A549 (cell line): ENCODE data around the gene PIAS4. TPM values are rescaled to one million over a fixed set of nuclear protein-coding genes. Genes with fewer than 3 reads are reported as not detected.

ENCODE experiments used
- ATAC-seq, 2 experiments: fragments of 200-7000 bp in 1 of 2; fragments of >200 bp in 1 of 2; cut with Nextera tagmentation in 1 of 2; cut with Tn5 transposase in 1 of 2; 3 replicates each; pipeline versions ENCODE4 v1.8.0 to v1.9.1; 2018 to 2020; ENCODE audit warnings: mild to moderate bottlenecking in 1 of 2, moderate library complexity in 1 of 2
- CTCF ChIA-PET: fragments of 300-600 bp; sonication (Branson Sonifier 250); formaldehyde crosslinking; extraction: SDS; loops from one replicate; lab custom pipeline; 2021; ENCODE audit warnings: antibody characterized with exemption, inconsistent platforms; lab: Yijun Ruan, JAX
- POLR2A ChIA-PET: fragments of 350-600 bp; formaldehyde crosslinking; extraction: SDS; loops from one replicate; lab custom pipeline; 2021; ENCODE audit warnings: antibody characterized with exemption, inconsistent platforms; lab: Yijun Ruan, JAX
- DNase-seq, 2 experiments: peaks; one replicate each; pipeline versions ENCODE4 v3.0.0 to v3.0.0-alpha.2; 2011 to 2016; ENCODE audit warnings: low read depth in 1 of 2, low spot score in 1 of 2
- FAIRE-seq: peaks from 2 replicates; lab custom pipeline; 2011; peaks lifted over from hg19 to GRCh38; lab: Jason Lieb, UNC
- H3K27ac ChIP-seq, 2 experiments: fragments of >200 bp; sonication (Bioruptor Twin); formaldehyde crosslinking; 3 replicates each; pipeline ENCODE4 v1.5.1; 2016 to 2017
- H3K4me1 ChIP-seq: fragments of >200 bp; sonication (Bioruptor Twin); formaldehyde crosslinking; 3 replicates; pipeline ENCODE4 v1.6.1; 2016
- H3K4me2 ChIP-seq: fragments of >200 bp; sonication (Bioruptor Twin); formaldehyde crosslinking; 3 replicates; pipeline ENCODE4 v1.6.1; 2016
- H3K4me3 ChIP-seq: fragments of >200 bp; sonication (Bioruptor Twin); formaldehyde crosslinking; 3 replicates; pipeline ENCODE4 v1.5.1; 2016
- H3K9me3 ChIP-seq: fragments of >200 bp; sonication (Bioruptor Twin); formaldehyde crosslinking; 3 replicates; pipeline ENCODE4 v1.6.1; 2016
- CEBPB ChIP-seq, 2 experiments: fragments of >200 bp in 1 of 2; sonication (Bioruptor Twin) in 1 of 2; formaldehyde crosslinking in 1 of 2; IDR thresholded peaks; 2 replicates each; pipeline ENCODE4 v1.6.1; 2012 to 2016
- CHD2 ChIP-seq: fragments of 150-350 bp; IDR thresholded peaks from 2 replicates; pipeline ENCODE4 v1.6.1; 2014; ENCODE audit warnings: low read length; ENCODE audit not compliant: partially characterized antibody
- CHD4 ChIP-seq: fragments of 200-600 bp; sonication (generic); IDR thresholded peaks from 2 replicates; pipeline ENCODE4 v1.6.1; 2016; ENCODE audit warnings: antibody characterized with exemption, mild to moderate bottlenecking, borderline replicate concordance
- EHF ChIP-seq: fragments of 250-450 bp; sonication (Bioruptor Pico); IDR thresholded peaks from 2 replicates; pipeline ENCODE4 v1.5.0; 2020; ENCODE audit warnings: mild to moderate bottlenecking
- EHMT2 ChIP-seq: fragments of 200-600 bp; sonication (generic); IDR thresholded peaks from 2 replicates; pipeline ENCODE4 v1.6.1; 2016; ENCODE audit warnings: antibody characterized with exemption, low read depth, mild to moderate bottlenecking, moderate library complexity
- ELK1 ChIP-seq: fragments of 150-350 bp; IDR thresholded peaks from 2 replicates; pipeline ENCODE4 v1.6.1; 2014; ENCODE audit warnings: low read depth, mild to moderate bottlenecking, low read length
- FOSB ChIP-seq: fragments of 250-450 bp; sonication (Bioruptor Pico); IDR thresholded peaks from 2 replicates; pipeline ENCODE4 v1.5.0; 2020; ENCODE audit warnings: mild to moderate bottlenecking, moderate library complexity
- FOSL2 ChIP-seq, 2 experiments: fragments of 450-650 bp in 1 of 2; fragments of >200 bp in 1 of 2; sonication (Bioruptor Twin) in 1 of 2; formaldehyde crosslinking; IDR thresholded peaks; 2 replicates each; pipeline versions ENCODE4 v1.5.0 to v1.6.1; 2016 to 2020; ENCODE audit warnings: mild to moderate bottlenecking in 1 of 2, moderate library complexity in 1 of 2
- HOXA7 ChIP-seq: fragments of 250-450 bp; sonication (Bioruptor Pico); IDR thresholded peaks from 2 replicates; pipeline ENCODE4 v1.5.0; 2020; ENCODE audit warnings: mild to moderate bottlenecking, moderate library complexity
- HOXB13 ChIP-seq: fragments of 250-450 bp; sonication (Bioruptor Pico); IDR thresholded peaks from 2 replicates; pipeline ENCODE4 v1.5.0; 2020; ENCODE audit warnings: low read depth, mild to moderate bottlenecking, moderate library complexity
- JUN ChIP-seq, 2 experiments: fragments of >200 bp; sonication (Bioruptor Twin); formaldehyde crosslinking; IDR thresholded peaks; 2 replicates in 1 of 2; 3 replicates in 1 of 2; pipeline ENCODE4 v1.6.1; 2016 to 2017
- MAFK ChIP-seq: fragments of 450-650 bp; IDR thresholded peaks from 2 replicates; pipeline ENCODE4 v1.6.1; 2014; ENCODE audit not compliant: partially characterized antibody
- MAZ ChIP-seq: fragments of 150-350 bp; IDR thresholded peaks from 2 replicates; pipeline ENCODE4 v1.6.1; 2014; ENCODE audit warnings: antibody characterized with exemption, low read depth, low read length, borderline replicate concordance
- NPAS2 ChIP-seq: fragments of 250-450 bp; sonication (Bioruptor Pico); IDR thresholded peaks from 2 replicates; pipeline ENCODE4 v1.8.0; 2022; ENCODE audit warnings: mild to moderate bottlenecking, moderate library complexity, borderline replicate concordance
- POLR2A ChIP-seq: IDR thresholded peaks from 2 replicates; pipeline ENCODE4 v1.6.1; 2012; ENCODE audit warnings: mild to moderate bottlenecking, low read length
- RARB ChIP-seq: fragments of 250-450 bp; sonication (Bioruptor Pico); IDR thresholded peaks from 2 replicates; pipeline ENCODE4 v1.8.0; 2021; ENCODE audit warnings: mild to moderate bottlenecking, moderate library complexity
- RCOR1 ChIP-seq: fragments of 150-350 bp; IDR thresholded peaks from 2 replicates; pipeline ENCODE4 v1.6.1; 2014; ENCODE audit warnings: antibody characterized with exemption, low read length, low read depth
- REST ChIP-seq: fragments of 200-600 bp; sonication (generic); IDR thresholded peaks from 2 replicates; pipeline ENCODE4 v1.6.1; 2016; ENCODE audit warnings: antibody characterized with exemption, mild to moderate bottlenecking, moderate library complexity
- SMC3 ChIP-seq: fragments of >200 bp; sonication (Bioruptor Twin); formaldehyde crosslinking; IDR thresholded peaks from 3 replicates; pipeline ENCODE4 v1.6.1; 2018; ENCODE audit warnings: inconsistent platforms
- SREBF2 ChIP-seq: fragments of 450-650 bp; IDR thresholded peaks from 2 replicates; pipeline ENCODE4 v1.6.1; 2014; ENCODE audit warnings: mild to moderate bottlenecking, moderate library complexity
- ZC3H11A ChIP-seq: fragments of 450-650 bp; IDR thresholded peaks from 2 replicates; pipeline ENCODE4 v1.6.1; 2014; ENCODE audit warnings: antibody characterized with exemption, mild to moderate bottlenecking
- WGBS: methylation state at CpG from one replicate; pipeline ENCODE4 v1.1.6; 2017; ENCODE audit errors: missing lambda C conversion rate; 5-methylcytosine and 5-hydroxymethylcytosine counted together
- polyA plus RNA-seq, 4 experiments: library from polyadenylated mRNA; depleted of rRNA in 3 of 4; stranded (reverse); fragments of >200 nt; fragmentation: RNase III in 1 of 4; extraction: RNeasy Plus Mini Kit Qiagen cat#74134 plus additional on column Dnase treatment in 1 of 4; gene quantifications; 2 replicates in 3 of 4; 3 replicates in 1 of 4; pipeline ENCODE4 v1.2.3, GENCODE V29; 2011 to 2017
- TF ChIP-seq, protein P1 (sequence below): fragments of 250-450 bp; sonication (Bioruptor Pico); IDR thresholded peaks from 2 replicates; pipeline ENCODE4 v1.5.0; 2021; ENCODE audit warnings: mild to moderate bottlenecking, moderate library complexity, borderline replicate concordance
- TF ChIP-seq, protein P2 (sequence below): IDR thresholded peaks from 2 replicates; pipeline ENCODE4 v1.6.1; 2012

Gene PIAS4
- polyA plus RNA-seq, 2 of the 4 experiments (the other 2 are of a cell fraction), result 5.2 to 12.8 TPM

DNA sequence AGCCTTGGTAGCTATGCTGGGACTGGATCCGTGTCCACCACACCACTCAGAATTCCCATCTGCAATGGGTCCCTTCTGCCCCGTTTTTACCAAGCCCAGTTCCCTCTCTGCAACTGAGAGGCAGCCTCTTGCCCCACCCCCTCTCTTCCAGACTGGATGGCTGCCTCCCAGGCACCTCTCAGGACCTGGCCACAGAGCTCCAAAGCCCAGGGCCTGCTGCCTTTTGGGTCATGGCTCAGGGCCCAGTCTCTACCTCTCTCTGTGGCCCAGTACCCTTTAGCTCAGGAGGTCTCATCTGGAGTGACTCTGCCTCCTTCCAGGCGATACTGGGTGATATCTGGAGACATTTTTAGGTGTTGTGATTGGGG, 69.5 kb downstream of the PIAS4 start:
- Histone ChIP-seq H3K4me1 (no peaks in the 10 kb centered on the region), H3K4me3 (no peak overlapping the region), H3K27ac (no peak overlapping the region), H3K4me2 (no peak overlapping the region), H3K9me3 (no peaks in the 10 kb centered on the region)
- FAIRE-seq (no peak), ATAC-seq (peak; percentile 39 to 41; a peak in 4 of 6 replicates), DNase-seq (no peak)
- CTCF ChIA-PET, result no interaction called here
- WGBS, result 87% methylated on average over 3 of the region's 3 CpGs
- POLR2A ChIA-PET, result no interaction called here
- TF ChIP-seq JUN (IDR thresholded peaks at IDR 0.05) (no peak), CHD4 (no peak), CEBPB (IDR thresholded peaks at IDR 0.05) (no peak), ZC3H11A (no peak), SMC3 (no peak), SREBF2 (no peak), ELK1 (no peak), HOXA7 (no peak), POLR2A (no peak), NPAS2 (no peak), RARB (CRISPR knock-in tag) (no peak), FOSL2 (IDR thresholded peaks at IDR 0.05) (no peak), FOSL2 (CRISPR knock-in tag; IDR thresholded peaks at IDR 0.05) (no peak), RCOR1 (no peak), MAFK (no peak), MAZ (no peak), EHMT2 (no peak), EHF (CRISPR knock-in tag) (no peak)
- TF ChIP-seq, protein P1, sequence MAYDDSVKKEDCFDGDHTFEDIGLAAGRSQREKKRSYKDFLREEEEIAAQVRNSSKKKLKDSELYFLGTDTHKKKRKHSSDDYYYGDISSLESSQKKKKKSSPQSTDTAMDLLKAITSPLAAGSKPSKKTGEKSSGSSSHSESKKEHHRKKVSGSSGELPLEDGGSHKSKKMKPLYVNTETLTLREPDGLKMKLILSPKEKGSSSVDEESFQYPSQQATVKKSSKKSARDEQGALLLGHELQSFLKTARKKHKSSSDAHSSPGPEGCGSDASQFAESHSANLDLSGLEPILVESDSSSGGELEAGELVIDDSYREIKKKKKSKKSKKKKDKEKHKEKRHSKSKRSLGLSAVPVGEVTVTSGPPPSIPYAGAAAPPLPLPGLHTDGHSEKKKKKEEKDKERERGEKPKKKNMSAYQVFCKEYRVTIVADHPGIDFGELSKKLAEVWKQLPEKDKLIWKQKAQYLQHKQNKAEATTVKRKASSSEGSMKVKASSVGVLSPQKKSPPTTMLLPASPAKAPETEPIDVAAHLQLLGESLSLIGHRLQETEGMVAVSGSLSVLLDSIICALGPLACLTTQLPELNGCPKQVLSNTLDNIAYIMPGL (CRISPR knock-in tag), result no peak
- TF ChIP-seq, protein P2, sequence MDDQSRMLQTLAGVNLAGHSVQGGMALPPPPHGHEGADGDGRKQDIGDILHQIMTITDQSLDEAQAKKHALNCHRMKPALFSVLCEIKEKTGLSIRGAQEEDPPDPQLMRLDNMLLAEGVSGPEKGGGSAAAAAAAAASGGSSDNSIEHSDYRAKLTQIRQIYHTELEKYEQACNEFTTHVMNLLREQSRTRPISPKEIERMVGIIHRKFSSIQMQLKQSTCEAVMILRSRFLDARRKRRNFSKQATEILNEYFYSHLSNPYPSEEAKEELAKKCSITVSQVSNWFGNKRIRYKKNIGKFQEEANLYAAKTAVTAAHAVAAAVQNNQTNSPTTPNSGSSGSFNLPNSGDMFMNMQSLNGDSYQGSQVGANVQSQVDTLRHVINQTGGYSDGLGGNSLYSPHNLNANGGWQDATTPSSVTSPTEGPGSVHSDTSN, result no peak

DNA sequence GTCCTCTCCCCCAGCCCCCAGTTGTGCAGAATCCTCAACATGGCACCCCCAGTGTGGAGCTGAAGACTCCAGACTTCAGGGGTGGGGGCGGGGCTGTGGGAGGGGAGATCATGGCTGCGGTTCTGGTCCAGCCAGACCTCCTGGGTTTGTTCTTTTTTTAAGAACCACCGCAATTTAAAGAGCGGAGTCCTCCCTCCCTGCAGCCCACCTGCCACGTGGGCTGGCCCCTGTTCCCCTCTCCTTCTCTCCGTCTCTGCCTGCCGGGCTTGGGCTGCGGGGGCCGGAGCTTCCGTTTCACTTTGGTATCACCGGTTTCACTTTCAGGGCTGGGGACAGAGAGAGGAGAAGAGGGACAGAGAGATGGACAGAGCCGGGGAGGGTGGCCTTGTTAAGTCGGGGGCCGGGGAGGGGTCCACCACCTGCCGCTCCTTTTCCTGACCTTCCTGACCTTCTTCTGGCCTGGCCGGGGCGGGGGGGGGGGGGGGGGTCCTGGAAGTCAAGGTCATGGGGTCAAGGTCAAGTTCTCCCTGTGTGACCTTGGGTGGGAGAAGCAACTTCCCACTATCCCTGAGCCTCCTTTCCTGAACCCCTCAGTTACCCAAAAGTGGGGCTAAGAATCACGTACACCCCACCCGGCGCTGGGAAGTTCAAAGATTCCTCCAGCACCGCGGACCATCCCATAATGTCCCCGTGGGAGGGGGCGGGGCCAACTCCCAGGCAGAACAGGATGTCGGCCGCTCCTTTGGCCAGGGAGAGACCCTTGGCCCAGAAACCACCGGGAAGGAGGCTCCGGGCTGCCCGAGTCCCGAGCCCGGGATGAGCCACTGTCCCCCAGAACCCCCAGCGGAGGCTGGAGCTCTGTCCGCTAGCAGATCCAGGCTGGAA, 70.5 kb downstream of the PIAS4 start:
- Histone ChIP-seq H3K4me1 (no peaks in the 10 kb centered on the region), H3K4me2 (no peak overlapping the region), H3K4me3 (no peak overlapping the region), H3K27ac (0 out of 6 replicates have a peak overlapping the region, but pooled peaks of 1 of the 2 experiments have one; percentile 39), H3K9me3 (no peaks in the 10 kb centered on the region)
- 55% methylated on average over 16 of the region's 33 CpGs for WGBS
- FAIRE-seq (no peak), DNase-seq (no peak), ATAC-seq (0 out of 6 replicates have a peak, but pooled peaks of 1 of the 2 experiments have one; percentile 16)
- ChIA-PET POLR2A (no interaction called here), CTCF (no interaction called here)
- TF ChIP-seq FOSB (CRISPR knock-in tag) (no peak), HOXB13 (no peak), CHD2 (no peak), REST (no peak), SMC3 (no peak)
